ENCODE results near the gene EVC2. TPM values are rescaled to one million over a fixed set of nuclear protein-coding genes. Genes with fewer than 3 reads are reported as not detected.

EVC2 gene
- total RNA-seq, 4 donors from 2014 or later, result 8.0 to 15.1 (median 11.5) TPM

DNA sequence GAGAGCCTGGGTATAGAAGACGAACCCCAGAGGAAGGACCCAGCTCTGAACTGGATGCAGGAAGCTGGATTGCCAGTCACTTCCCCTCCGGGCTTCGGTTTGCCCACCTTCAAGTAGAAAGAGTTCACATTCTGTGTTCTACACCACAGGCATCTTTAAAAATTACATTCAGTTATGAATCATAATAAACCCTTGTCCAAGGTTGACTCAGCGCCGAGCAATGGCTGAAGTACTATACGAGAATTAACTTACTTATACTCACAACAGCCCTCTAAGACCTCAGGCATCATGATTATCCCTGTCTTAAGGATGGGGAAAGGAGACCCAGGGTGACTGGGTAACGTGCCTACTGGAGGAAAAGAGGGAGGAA lies 72.5 kb downstream of the EVC2 start:
- 74 to 79% methylated on average over 7 of the region's 7 CpGs for WGBS, 2 donors

GRCh38 chr4:5632571-5632970 lies 75.8 kb downstream of the EVC2 start:
- 86 to 89% methylated on average over 2 of the region's 2 CpGs for WGBS, 2 donors
- H3K4me3 ChIP-seq (ENCODE audit: low read depth, poor library complexity, severe bottlenecking), result no peak overlapping the region
- no peak for TF ChIP-seq POLR2A (IDR thresholded peaks at IDR 0.05)
- TF ChIP-seq, protein P1, sequence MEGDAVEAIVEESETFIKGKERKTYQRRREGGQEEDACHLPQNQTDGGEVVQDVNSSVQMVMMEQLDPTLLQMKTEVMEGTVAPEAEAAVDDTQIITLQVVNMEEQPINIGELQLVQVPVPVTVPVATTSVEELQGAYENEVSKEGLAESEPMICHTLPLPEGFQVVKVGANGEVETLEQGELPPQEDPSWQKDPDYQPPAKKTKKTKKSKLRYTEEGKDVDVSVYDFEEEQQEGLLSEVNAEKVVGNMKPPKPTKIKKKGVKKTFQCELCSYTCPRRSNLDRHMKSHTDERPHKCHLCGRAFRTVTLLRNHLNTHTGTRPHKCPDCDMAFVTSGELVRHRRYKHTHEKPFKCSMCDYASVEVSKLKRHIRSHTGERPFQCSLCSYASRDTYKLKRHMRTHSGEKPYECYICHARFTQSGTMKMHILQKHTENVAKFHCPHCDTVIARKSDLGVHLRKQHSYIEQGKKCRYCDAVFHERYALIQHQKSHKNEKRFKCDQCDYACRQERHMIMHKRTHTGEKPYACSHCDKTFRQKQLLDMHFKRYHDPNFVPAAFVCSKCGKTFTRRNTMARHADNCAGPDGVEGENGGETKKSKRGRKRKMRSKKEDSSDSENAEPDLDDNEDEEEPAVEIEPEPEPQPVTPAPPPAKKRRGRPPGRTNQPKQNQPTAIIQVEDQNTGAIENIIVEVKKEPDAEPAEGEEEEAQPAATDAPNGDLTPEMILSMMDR (IDR thresholded peaks at IDR 0.05), result no peak
- intact Hi-C loops (cut with DNase I; ENCODE audit: low total_unique reads), result no loop called here
- peak in 1 of 2 donors; percentile 15 for DNase-seq (ENCODE audit: low spot score in 2 of 2)

More for the DNA sequence above, 72.5 kb downstream of the EVC2 start:
- intact Hi-C loops (cut with DNase I; ENCODE audit: low total_unique reads), result no loop called here
- H3K4me3 ChIP-seq (ENCODE audit: low read depth, poor library complexity, severe bottlenecking), result no peak overlapping the region
- peak in 1 of 2 donors; percentile 48 for DNase-seq (ENCODE audit: low spot score in 2 of 2)
- TF ChIP-seq, protein P1 (IDR thresholded peaks at IDR 0.05), result no peak
- TF ChIP-seq POLR2A (IDR thresholded peaks at IDR 0.05), result no peak

DNA sequence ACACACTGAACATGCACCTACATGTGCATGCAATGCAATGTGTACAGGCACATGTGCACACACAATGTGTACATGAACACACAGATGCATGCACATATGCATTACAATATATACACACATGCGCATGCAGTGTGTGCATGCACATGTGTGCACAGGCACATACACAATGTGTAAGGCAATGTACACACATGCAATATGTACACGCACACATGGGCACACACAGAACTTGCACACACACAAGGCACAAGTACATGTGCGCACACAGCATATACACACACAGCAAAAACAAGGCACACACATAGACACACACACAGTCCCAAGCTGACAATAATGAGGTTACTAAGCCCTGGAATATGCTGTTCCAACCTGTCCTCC lies 76.3 kb downstream of the EVC2 start:
- WGBS, 2 donors, result 84 to 89% methylated on average over 3 of the region's 3 CpGs
- intact Hi-C loops (cut with DNase I; ENCODE audit: low total_unique reads), result no loop called here
- peak in 1 of 2 donors; percentile 64 for DNase-seq (ENCODE audit: low spot score in 2 of 2)
- no peak overlapping the region for H3K4me3 ChIP-seq (ENCODE audit: low read depth, poor library complexity, severe bottlenecking)
- no peak for TF ChIP-seq POLR2A (IDR thresholded peaks at IDR 0.05)
- TF ChIP-seq, protein P1 (IDR thresholded peaks at IDR 0.05), result no peak

- intact Hi-C loops (cut with DNase I; ENCODE audit: low total_unique reads), result no loop called here
- 82 to 84% methylated on average over 9 of the region's 9 CpGs for WGBS, 2 donors
- H3K4me3 ChIP-seq (ENCODE audit: low read depth, poor library complexity, severe bottlenecking), result no peak overlapping the region
- DNase-seq (ENCODE audit: low spot score in 2 of 2), result peak in 1 of 2 donors; percentile 29
- TF ChIP-seq, protein P1 (IDR thresholded peaks at IDR 0.05), result no peak
- no peak for TF ChIP-seq POLR2A (IDR thresholded peaks at IDR 0.05)
Measured at GRCh38 chr4:5631352-5632065, 76.8 kb downstream of the EVC2 start.

DNA sequence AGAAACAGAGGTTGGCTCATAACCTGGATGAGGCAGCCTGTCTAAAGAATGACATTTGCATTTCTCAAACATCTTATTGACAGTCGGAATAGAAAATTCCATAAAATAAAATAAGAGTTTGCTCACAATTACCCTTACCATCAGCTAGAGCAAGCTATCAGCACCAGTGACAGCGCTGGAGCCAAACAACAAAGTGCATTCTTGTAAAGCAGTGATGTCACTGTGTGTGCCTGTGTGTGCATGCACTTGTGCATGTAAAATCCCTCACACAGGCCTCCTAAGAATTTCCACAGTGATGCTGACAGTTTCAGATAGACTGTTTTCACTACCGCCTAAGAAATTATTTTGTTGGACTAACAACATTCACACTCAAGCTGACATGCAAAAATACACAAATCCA lies 77.6 kb downstream of the EVC2 start:
- DNase-seq (ENCODE audit: low spot score in 2 of 2), result peak in 1 of 2 donors; percentile 14
- WGBS, 2 donors, result 98 to 99% methylated on average over 3 of the region's 3 CpGs
- intact Hi-C loops (cut with DNase I; ENCODE audit: low total_unique reads), result no loop called here
- H3K4me3 ChIP-seq (ENCODE audit: low read depth, poor library complexity, severe bottlenecking), result no peak overlapping the region
- TF ChIP-seq, protein P1 (IDR thresholded peaks at IDR 0.05), result no peak
- no peak for TF ChIP-seq POLR2A (IDR thresholded peaks at IDR 0.05)

DNA sequence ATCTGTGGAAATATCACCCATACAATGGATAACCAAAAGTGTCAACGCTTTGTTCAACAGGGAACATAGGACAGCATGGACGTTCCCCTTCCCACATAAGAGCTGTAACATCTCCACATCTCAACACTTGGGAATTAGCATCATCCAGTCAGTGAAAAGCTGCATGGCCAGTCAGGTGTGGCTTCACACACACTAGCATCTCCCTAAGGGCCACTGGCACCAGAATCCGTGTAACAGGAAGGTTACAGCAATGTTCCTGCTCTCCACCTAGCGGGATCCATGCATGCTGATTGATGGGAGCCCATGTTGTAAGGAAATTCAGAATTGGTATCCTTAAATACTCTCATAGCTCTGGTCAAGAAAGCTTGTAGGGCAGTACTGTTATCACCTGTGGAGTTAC lies 78.8 kb downstream of the EVC2 start:
- DNase-seq (ENCODE audit: low spot score in 2 of 2), result peak in 1 of 2 donors; percentile 64
- WGBS, 2 donors, result 88 to 91% methylated on average over 4 of the region's 4 CpGs
- intact Hi-C loops (cut with DNase I; ENCODE audit: low total_unique reads), result no loop called here
- TF ChIP-seq, protein P1 (IDR thresholded peaks at IDR 0.05), result no peak
- TF ChIP-seq POLR2A (IDR thresholded peaks at IDR 0.05), result no peak
- no peak overlapping the region for H3K4me3 ChIP-seq (ENCODE audit: low read depth, poor library complexity, severe bottlenecking)

All from lower leg skin (tissue), 4 donors.